Stimulated activated CD8-positive, alpha-beta memory T cell treated with anti-CD3 and anti-CD28 coated beads, Interleukin-4, amount 100 ng/mL, for 1 hour (primary cell): ENCODE measurements around the gene ESRRA.

Experiments used
- DNase-seq, 2 donors: peaks; one replicate each; pipeline ENCODE4 v3.0.0-alpha.2; 2020; ENCODE audit warnings: low read depth in 2 of 2, low spot score in 1 of 2

Gene ESRRA

GRCh38 chr11:64275031-64275800 is 30.1 kb upstream of the ESRRA start:
- no peak for DNase-seq

- DNase-seq, result no peak
Observed at GRCh38 chr11:64275841-64276240, 29.5 kb upstream of the ESRRA start.

GRCh38 chr11:64276653-64277431 is 28.5 kb upstream of the ESRRA start:
- DNase-seq, result no peak

- DNase-seq, result no peak
Observed at GRCh38 chr11:64278576-64279190, 26.6 kb upstream of the ESRRA start.

- no peak for DNase-seq
Observed at GRCh38 chr11:64281957-64282770, 23.2 kb upstream of the ESRRA start.

GRCh38 chr11:64283092-64283491 is 22.2 kb upstream of the ESRRA start:
- no peak for DNase-seq

GRCh38 chr11:64284048-64284961 is 21.0 kb upstream of the ESRRA start, which contains the start of gene BAD:
Gene BAD (minus strand): TSS chr11:64284665. CDS start chr11:64284368, 297 bp downstream.
- DNase-seq, result peak; percentile 82 to 88

- peak; percentile 79 to 84 for DNase-seq
Observed at GRCh38 chr11:64284962-64285884, 20.1 kb upstream of the ESRRA start, which contains the start of gene GPR137. Gene GPR137 (plus strand): TSS chr11:64285848. CDS start chr11:64286525, 677 bp downstream.

GRCh38 chr11:64285885-64286800 is 19.2 kb upstream of the ESRRA start:
- no peak for DNase-seq

- DNase-seq, result no peak
Observed at GRCh38 chr11:64286801-64287159, 18.5 kb upstream of the ESRRA start.

- DNase-seq, result no peak
Observed at GRCh38 chr11:64287676-64288352, 17.5 kb upstream of the ESRRA start.

GRCh38 chr11:64288353-64288750 is 17.0 kb upstream of the ESRRA start:
- DNase-seq, result no peak

- no peak for DNase-seq
Observed at GRCh38 chr11:64289002-64289564, 16.2 kb upstream of the ESRRA start.

- DNase-seq, result no peak
Observed at GRCh38 chr11:64290352-64291261, 14.7 kb upstream of the ESRRA start.

GRCh38 chr11:64291262-64291751 is 14.0 kb upstream of the ESRRA start, which contains the start of gene KCNK4:
Gene KCNK4 (plus strand): TSS chr11:64291302. CDS start chr11:64293019, 1,717 bp downstream.
- no peak for DNase-seq
